DOHH2 (cell line): Measurements from ENCODE around the gene DISC1.

ENCODE experiments used
- CTCF ChIP-seq: fragments of 200-600 bp; sonication (generic); IDR thresholded peaks from one replicate; pipeline ENCODE4 v1.5.1; 2014; ENCODE audit warnings: antibody characterized with exemption, mild to moderate bottlenecking, low read depth, low read length; ENCODE audit not compliant: poor library complexity, severe bottlenecking
- EZH2phosphoT487 ChIP-seq: fragments of 200-600 bp; sonication (generic); IDR thresholded peaks from 2 replicates; pipeline ENCODE4 v1.6.1; 2017; ENCODE audit warnings: borderline replicate concordance, mild to moderate bottlenecking, antibody characterized with exemption, low read length, moderate library complexity, mixed read lengths

- TF ChIP-seq CTCF = no peak
- no peak for TF ChIP-seq EZH2phosphoT487
These were observed 347.2 kb downstream of the DISC1 start for GRCh38 chr1:231973830-231974229.
